GM18498 (cell line): ENCODE data around the gene MLLT6.

ENCODE experiments used
- ATAC-seq: cut with Tn5 transposase; IDR thresholded peaks from one replicate; pipeline ENCODE4 v1.9.1; 2021; ENCODE audit warnings: mild to moderate bottlenecking, moderate library complexity; ENCODE audit not compliant: unreplicated experiment

The MLLT6 gene

GRCh38 chr17:38761612-38762011 lies 56.5 kb downstream of the MLLT6 start:
- no peak for ATAC-seq

- ATAC-seq = no peak
These were observed 57.2 kb downstream of the MLLT6 start for GRCh38 chr17:38762231-38762630.

- no peak for ATAC-seq
These were observed 61.3 kb downstream of the MLLT6 start for GRCh38 chr17:38766341-38766740.

GRCh38 chr17:38768417-38768816 lies 63.3 kb downstream of the MLLT6 start:
- no peak for ATAC-seq

- ATAC-seq = no peak
These were observed 68.2 kb downstream of the MLLT6 start for GRCh38 chr17:38773258-38773657.

GRCh38 chr17:38777641-38778250 lies 72.7 kb downstream of the MLLT6 start:
- no peak for ATAC-seq
